Uterus (tissue), 2 donors: ENCODE data around the gene RASGRP1.

Source experiments
- CTCF ChIP-seq, 4 experiments: fragments of 200-600 bp in 2 of 4; fragments of 450-650 bp in 2 of 4; sonication (generic) in 2 of 4; IDR thresholded peaks; one replicate each; pipeline ENCODE4 v1.5.1; 2016 to 2019; ENCODE audit warnings: antibody characterized with exemption in 4 of 4, mild to moderate bottlenecking in 2 of 4, moderate library complexity in 1 of 4
- POLR2A ChIP-seq, 2 donors: fragments of 450-650 bp; IDR thresholded peaks; one replicate each; pipeline ENCODE4 v1.6.1; 2016; ENCODE audit warnings: antibody characterized with exemption in 2 of 2, mild to moderate bottlenecking in 1 of 2, moderate library complexity in 1 of 2

GRCh38 chr15:38517312-38517975 lies 47.2 kb downstream of the RASGRP1 start:
- TF ChIP-seq CTCF (IDR thresholded peaks at IDR 0.05) (no peak), POLR2A (IDR thresholded peaks at IDR 0.05) (no peak)
